K562 (cell line): ENCODE data around the gene PAPSS2. TPM values are rescaled to one million over a fixed set of nuclear protein-coding genes. Genes with fewer than 3 reads are reported as not detected.
A peak's percentile ranks its signal among the peaks of the same experiment; 100 is the strongest.

Experiments
- ARID1B ChIP-seq: fragments of 450-650 bp; IDR thresholded peaks from 2 replicates; pipeline ENCODE4 v1.6.1; 2016; ENCODE audit warnings: antibody characterized with exemption, mild to moderate bottlenecking, inconsistent platforms
- CBFA2T3 ChIP-seq: fragments of 450-650 bp; IDR thresholded peaks from 2 replicates; pipeline ENCODE4 v1.6.1; 2017
- CBX3 ChIP-seq, 2 experiments: IDR thresholded peaks; 1 replicate in 1 of 2; 2 replicates in 1 of 2; pipeline ENCODE4 v1.6.1; 2012; ENCODE audit warnings: inconsistent platforms in 2 of 2, low read length in 2 of 2, borderline replicate concordance in 1 of 2, control low read depth in 1 of 2
- DPF2 ChIP-seq: fragments of 450-650 bp; IDR thresholded peaks from 2 replicates; pipeline ENCODE4 v1.6.1; 2016
- EHMT2 ChIP-seq: fragments of 450-650 bp; IDR thresholded peaks from 2 replicates; pipeline ENCODE4 v1.6.1; 2018; ENCODE audit warnings: antibody characterized with exemption
- FOXP4 ChIP-seq: sonication (generic); formaldehyde crosslinking; IDR thresholded peaks from 2 replicates; pipeline ENCODE4 v1.8.0; 2022; ENCODE audit warnings: mild to moderate bottlenecking, missing genetic modification reagents, borderline replicate concordance
- GABPA ChIP-seq: fragments of 200-800 bp; sonication (Bioruptor generic); conservative IDR thresholded peaks from 2 replicates; pipeline ENCODE4 v1.6.1; 2016; ENCODE audit warnings: low read depth, missing genetic modification characterization, missing compliant biosample characterization
- GTF2F1 ChIP-seq: IDR thresholded peaks from 2 replicates; pipeline ENCODE4 v1.6.1; 2011; ENCODE audit warnings: low read depth, low read length, improper control_type of control experiment
- HNRNPLL ChIP-seq: fragments of 200-400 bp; formaldehyde crosslinking; IDR thresholded peaks from 2 replicates; pipeline ENCODE4 v1.6.1; 2017; ENCODE audit warnings: low read length, low read depth, mild to moderate bottlenecking; ENCODE audit not compliant: poor library complexity, severe bottlenecking
- MCM3 ChIP-seq: fragments of 450-650 bp; IDR thresholded peaks from 2 replicates; pipeline ENCODE4 v1.6.1; 2016
- MEF2A ChIP-seq: IDR thresholded peaks from 2 replicates; pipeline ENCODE4 v1.6.1; 2011; ENCODE audit warnings: low read depth, mild to moderate bottlenecking, low read length, moderate library complexity; ENCODE audit not compliant: control insufficient read depth
- NRF1 ChIP-seq, 2 experiments: fragments of 450-650 bp; IDR thresholded peaks in 1 of 2; conservative IDR thresholded peaks in 1 of 2; 2 replicates each; pipeline ENCODE4 v1.6.1; 2014; ENCODE audit warnings: mild to moderate bottlenecking in 2 of 2
- PML ChIP-seq: IDR thresholded peaks from 2 replicates; pipeline ENCODE4 v1.6.1; 2012; ENCODE audit warnings: low read length, inconsistent platforms
- POLR2AphosphoS2 ChIP-seq: IDR thresholded peaks from 2 replicates; pipeline ENCODE4 v1.6.1; 2012; ENCODE audit warnings: low read length, improper control_type of control experiment
- RBM17 ChIP-seq: fragments of 200-400 bp; formaldehyde crosslinking; IDR thresholded peaks from 2 replicates; pipeline ENCODE4 v1.6.1; 2017; ENCODE audit warnings: low read depth, mild to moderate bottlenecking, low read length, borderline replicate concordance
- RBM25 ChIP-seq: fragments of 200-400 bp; formaldehyde crosslinking; IDR thresholded peaks from 2 replicates; pipeline ENCODE4 v1.6.1; 2018; ENCODE audit warnings: low read length, low read depth, moderate library complexity; ENCODE audit not compliant: severe bottlenecking
- RHOXF2B ChIP-seq: fragments of 250-450 bp; sonication (Bioruptor Pico); conservative IDR thresholded peaks from 2 replicates; pipeline ENCODE4 v1.5.1; 2021
- SPI1 ChIP-seq: IDR thresholded peaks from 2 replicates; pipeline ENCODE4 v1.6.1; 2011; ENCODE audit warnings: low read depth, low read length, control low read depth, borderline replicate concordance
- STAT5A ChIP-seq: IDR thresholded peaks from 2 replicates; pipeline ENCODE4 v1.6.1; 2012; ENCODE audit warnings: low read length, inconsistent platforms, borderline replicate concordance
- TCF3 ChIP-seq: sonication (generic); formaldehyde crosslinking; IDR thresholded peaks from 2 replicates; pipeline ENCODE4 v1.4.0; 2020; ENCODE audit warnings: mild to moderate bottlenecking, missing genetic modification reagents
- TEAD4 ChIP-seq, 2 experiments: sonication (generic) in 1 of 2; formaldehyde crosslinking in 1 of 2; IDR thresholded peaks; 2 replicates each; pipeline versions ENCODE4 v1.6.1 to v1.8.0; 2012 to 2022; ENCODE audit warnings: borderline replicate concordance in 1 of 2, inconsistent platforms in 1 of 2, low read length in 1 of 2, mild to moderate bottlenecking in 1 of 2, missing genetic modification reagents in 1 of 2
- TFAM ChIP-seq: fragments of 250-450 bp; sonication (Bioruptor Pico); conservative IDR thresholded peaks from 2 replicates; pipeline ENCODE4 v1.5.0; 2021; ENCODE audit warnings: mild to moderate bottlenecking, moderate library complexity
- TFE3 ChIP-seq: fragments of 450-650 bp; formaldehyde crosslinking; IDR thresholded peaks from 2 replicates; pipeline ENCODE4 v1.4.0; 2020; ENCODE audit warnings: mild to moderate bottlenecking, mixed read lengths
- ZBTB17 ChIP-seq: fragments of 450-650 bp; formaldehyde crosslinking; IDR thresholded peaks from 2 replicates; pipeline ENCODE4 v1.4.0; 2020; ENCODE audit warnings: mild to moderate bottlenecking
- ZBTB26 ChIP-seq: fragments of 450-650 bp; formaldehyde crosslinking; IDR thresholded peaks from 2 replicates; pipeline ENCODE4 v1.4.0; 2022; ENCODE audit warnings: missing genetic modification characterization
- ZNF184 ChIP-seq: sonication (generic); formaldehyde crosslinking; IDR thresholded peaks from 2 replicates; pipeline ENCODE4 v1.5.0; 2020; ENCODE audit warnings: missing genetic modification reagents
- ZNF507 ChIP-seq: conservative IDR thresholded peaks from 2 replicates; pipeline ENCODE4 v1.6.1; 2017; ENCODE audit warnings: missing genetic modification characterization, missing compliant biosample characterization
- polyA plus RNA-seq, 8 experiments: library from polyadenylated mRNA; depleted of rRNA in 4 of 8; stranded (reverse) in 5 of 8; unstranded in 3 of 8; fragments of >200 nt; fragmentation: Nextera tagmentation in 2 of 8; fragmentation: Illumina TruSeq in 1 of 8; extraction: Ambion mirVana in 2 of 8; extraction: Trizol in 1 of 8; gene quantifications; 2 replicates each; pipeline versions ENCODE4 v1.2.1 to v1.2.3, GENCODE V29; 2011 to 2014; ENCODE audit warnings: inconsistent platforms in 1 of 8, missing spikeins in 1 of 8
- total RNA-seq, 7 experiments: library from RNA; depleted of rRNA in 6 of 7; stranded (reverse); fragments of >200 nt in 6 of 7; fragmentation: Illumina TruSeq in 2 of 7; extraction: Trizol in 2 of 7; gene quantifications; 2 replicates each; pipeline versions ENCODE4 v1.2.1 to v1.2.3, GENCODE V29; 2011 to 2021; ENCODE audit warnings: low replicate concordance in 1 of 7

PAPSS2 gene
- total and polyA plus RNA-seq, 9 of the 15 experiments (the other 6 are each of a cell fraction or from before 2014, with no cell fraction given): 0.01 to 0.29 TPM; not detected in 7

- TF ChIP-seq TCF3 (CRISPR knock-in tag) (peak; percentile 75), RBM25 (peak; percentile 25), CBX3 (IDR thresholded peaks at IDR 0.05; ENCODE audit: borderline replicate concordance in 1 of 2, low read length in 2 of 2) (peak in 1 of 2 experiments; percentile 43; a peak in 1 of 3 replicates), RBM17 (no peak), ARID1B (peak; percentile 81), ZBTB17 (CRISPR knock-in tag) (no peak), FOXP4 (CRISPR knock-in tag) (no peak), ZNF184 (CRISPR knock-in tag) (no peak), HNRNPLL (no peak), TFAM (CRISPR knock-in tag) (no peak), SPI1 (no peak), TFE3 (CRISPR knock-in tag) (no peak), GABPA (tag) (no peak), MCM3 (no peak), POLR2AphosphoS2 (no peak), ZBTB26 (CRISPR knock-in tag) (no peak), ZNF507 (tag) (no peak), TEAD4 (IDR thresholded peaks at IDR 0.05; ENCODE audit: low read length) (peak; percentile 81), TEAD4 (CRISPR knock-in tag; IDR thresholded peaks at IDR 0.05; ENCODE audit: borderline replicate concordance) (no peak), RHOXF2B (CRISPR knock-in tag) (no peak), CBFA2T3 (peak; percentile 78), GTF2F1 (no peak), STAT5A (peak; percentile 46), NRF1 (conservative IDR thresholded peaks at IDR 0.05 in 1 of 2, IDR thresholded peaks at IDR 0.05 in 1 of 2) (no peak), MEF2A (0 out of 2 replicates have a peak, but pooled peaks have one; percentile 1), EHMT2 (0 out of 2 replicates have a peak, but pooled peaks have one; percentile 30), DPF2 (peak; percentile 71), PML (0 out of 2 replicates have a peak, but pooled peaks have one; percentile 30)
Observed at GRCh38 chr10:87691506-87692070, 31.9 kb downstream of the PAPSS2 start (continued).
